Mucosa of descending colon (tissue), 3 donors: ENCODE results near the gene RAD51B. TPM values are rescaled to one million over a fixed set of nuclear protein-coding genes. Genes with fewer than 3 reads are reported as not detected.

Source experiments
- ATAC-seq: fragments of 200-7000 bp; cut with Tn5 transposase; one replicate; pipeline ENCODE4 v1.9.1; 2020; ENCODE audit warnings: mild to moderate bottlenecking, moderate library complexity
- DNase-seq, 3 donors: peaks; one replicate each; pipeline ENCODE4 v3.0.0-alpha.2; 2020
- H3K36me3 ChIP-seq: fragments of 200-600 bp; one replicate; pipeline ENCODE4 v1.8.0; 2021; ENCODE audit warnings: low read depth, mild to moderate bottlenecking
- H3K4me1 ChIP-seq: fragments of 200-600 bp; one replicate; pipeline ENCODE4 v1.8.0; 2021; ENCODE audit warnings: low read depth, mild to moderate bottlenecking
- H3K4me3 ChIP-seq: fragments of 200-600 bp; one replicate; pipeline ENCODE4 v1.8.0; 2021; ENCODE audit warnings: mild to moderate bottlenecking
- H3K9me3 ChIP-seq: fragments of 200-600 bp; one replicate; pipeline ENCODE4 v1.8.0; 2021; ENCODE audit warnings: mild to moderate bottlenecking
- CTCF ChIP-seq: fragments of 200-600 bp; IDR thresholded peaks from one replicate; pipeline ENCODE4 v1.8.0; 2022; ENCODE audit warnings: antibody characterized with exemption, mild to moderate bottlenecking
- intact Hi-C, 2 donors: fragments of 100-400 bp; cut with DNase I in 1 of 2; cut with micrococcal nuclease in 1 of 2; formaldehyde crosslinking; loops; one replicate each; pipeline versions ENCODE4 v1.11.0 to v1.11.1; 2022; cut with DNase I, micrococcal nuclease
- total RNA-seq, 3 donors: library from RNA; stranded (reverse); fragmentation: NEBNext Ultra II Directional in 2 of 3; extraction: Animal tissue kit (Norgen Biotek cat#: 25700) in 2 of 3; gene quantifications; one replicate each; pipeline versions ENCODE4 v1.2.1 to v1.2.4, GENCODE V29; 2021 to 2023
- donor health status: DM: no; HTN: no; CAD: no; lungs with moderate emphysema.
- donor health status: DM: no; HTN: no; CAD: no.
- donor health status: DM: no; HTN: yes; CAD: no.

Gene RAD51B
- total RNA-seq, 3 donors from 2014 or later, result 15.8 to 23.3 (median 20.9) TPM

DNA sequence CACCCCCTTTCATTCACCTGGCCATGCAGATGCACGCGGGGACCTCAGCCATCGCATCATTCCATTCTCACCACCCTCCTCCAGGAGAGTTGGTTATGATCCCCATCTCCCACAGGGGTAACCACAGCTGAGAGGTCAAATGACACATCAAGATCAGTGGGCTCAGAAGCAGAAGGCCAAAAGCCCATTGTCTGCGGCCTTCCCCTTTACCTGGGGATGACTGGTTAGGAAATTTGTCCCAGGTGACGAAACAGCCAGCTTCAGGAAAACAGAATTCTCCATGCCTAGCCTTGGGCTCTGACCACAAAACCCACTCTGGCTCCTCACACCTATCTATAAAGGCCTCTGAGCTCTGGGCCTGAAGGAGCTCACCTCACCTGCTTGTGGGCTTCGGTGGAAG is 937.2 kb downstream of the RAD51B start:
- intact Hi-C loops, result no loop called here
- ATAC-seq (no peak), DNase-seq (no peak)
- Histone ChIP-seq H3K9me3 (no peaks in the 10 kb centered on the region), H3K4me1 (no peaks in the 10 kb centered on the region), H3K36me3 (no peaks in the 10 kb centered on the region), H3K4me3 (no peak overlapping the region)
- no peak for TF ChIP-seq CTCF

- TF ChIP-seq CTCF, result no peak
- intact Hi-C loops, result no loop called here
- Histone ChIP-seq H3K4me1 (no peaks in the 10 kb centered on the region), H3K36me3 (no peaks in the 10 kb centered on the region), H3K4me3 (no peak overlapping the region), H3K9me3 (no peaks in the 10 kb centered on the region)
- DNase-seq, result peak in 1 of 3 donors; percentile 22
- ATAC-seq, result peak; percentile 44
Measured at GRCh38 chr14:68757618-68758081, 938.1 kb downstream of the RAD51B start.

GRCh38 chr14:68758301-68758700 is 938.7 kb downstream of the RAD51B start:
- intact Hi-C loops, result no loop called here
- DNase-seq (no peak), ATAC-seq (no peak)
- Histone ChIP-seq H3K36me3 (no peaks in the 10 kb centered on the region), H3K9me3 (no peaks in the 10 kb centered on the region), H3K4me1 (no peaks in the 10 kb centered on the region), H3K4me3 (no peak overlapping the region)
- no peak for TF ChIP-seq CTCF

- no peak for ATAC-seq
- DNase-seq, result no peak
- Histone ChIP-seq H3K9me3 (no peaks in the 10 kb centered on the region), H3K36me3 (no peaks in the 10 kb centered on the region), H3K4me1 (no peaks in the 10 kb centered on the region), H3K4me3 (no peak overlapping the region)
- TF ChIP-seq CTCF, result no peak
- intact Hi-C loops, result no loop called here
Measured at GRCh38 chr14:68759017-68759560, 939.5 kb downstream of the RAD51B start.

GRCh38 chr14:68759937-68760336 is 940.4 kb downstream of the RAD51B start:
- no peak for DNase-seq
- no peak overlapping the region for H3K4me3 ChIP-seq
- no peaks in the 10 kb centered on the region for H3K4me1 ChIP-seq
- H3K9me3 ChIP-seq, result no peaks in the 10 kb centered on the region
- ATAC-seq, result no peak
- H3K36me3 ChIP-seq, result no peaks in the 10 kb centered on the region
- no peak for TF ChIP-seq CTCF
- intact Hi-C loops, result no loop called here

- intact Hi-C loops, result no loop called here
- ATAC-seq, result no peak
- Histone ChIP-seq H3K9me3 (no peaks in the 10 kb centered on the region), H3K36me3 (no peaks in the 10 kb centered on the region), H3K4me3 (no peak overlapping the region), H3K4me1 (no peaks in the 10 kb centered on the region)
- TF ChIP-seq CTCF, result no peak
- no peak for DNase-seq
Measured at GRCh38 chr14:68760761-68761160, 941.2 kb downstream of the RAD51B start.
